Measurements from ENCODE around the gene COX14.
"Not testable (repeated sequence)": the region's sequence is repeated elsewhere in the genome, so short reads cannot be mapped to it uniquely, and the experiment has no call there.

Gene COX14

DNA sequence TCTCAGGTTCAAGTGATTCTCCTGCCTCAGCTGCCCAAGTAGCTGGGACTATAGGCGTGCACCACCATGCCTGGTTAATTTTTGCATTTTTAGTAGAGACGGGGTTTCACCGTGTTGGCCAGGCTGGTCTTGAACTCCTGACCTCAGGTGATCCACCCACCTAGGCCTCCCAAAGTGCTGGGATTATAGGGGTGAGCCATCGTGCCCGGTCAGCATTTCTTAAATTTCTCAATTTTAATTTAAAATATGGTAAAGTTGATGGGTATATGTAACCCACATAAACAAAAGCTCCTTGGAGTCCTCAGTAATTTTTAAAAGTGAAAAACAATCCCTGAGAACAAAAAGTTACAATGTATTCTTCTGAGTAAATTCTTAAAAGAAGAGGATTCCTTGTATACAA lies 42.9 kb downstream of the COX14 start:
- not testable (repeated sequence) for DNase-seq (ENCODE audit: low read depth)

DNA sequence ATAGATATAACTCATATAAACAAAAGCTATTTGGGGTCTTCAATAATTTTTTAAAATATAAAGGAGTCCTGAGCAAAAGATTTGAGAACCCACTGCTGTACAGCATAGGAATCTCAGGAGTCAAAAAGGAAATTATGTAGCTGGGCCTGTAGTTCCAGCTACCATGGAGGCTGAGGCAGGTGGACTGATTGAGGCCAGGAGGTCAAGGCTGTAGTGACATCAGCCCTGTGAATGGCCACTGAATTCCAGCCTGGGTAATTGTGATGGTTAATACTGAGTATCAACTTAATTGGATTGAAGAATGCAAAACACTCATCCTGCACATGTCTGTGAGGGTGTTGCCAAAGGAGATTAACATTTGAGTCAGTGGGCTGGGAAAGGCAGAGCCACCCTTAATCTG lies 44.6 kb downstream of the COX14 start:
- DNase-seq (ENCODE audit: low read depth) = no peak

DNA sequence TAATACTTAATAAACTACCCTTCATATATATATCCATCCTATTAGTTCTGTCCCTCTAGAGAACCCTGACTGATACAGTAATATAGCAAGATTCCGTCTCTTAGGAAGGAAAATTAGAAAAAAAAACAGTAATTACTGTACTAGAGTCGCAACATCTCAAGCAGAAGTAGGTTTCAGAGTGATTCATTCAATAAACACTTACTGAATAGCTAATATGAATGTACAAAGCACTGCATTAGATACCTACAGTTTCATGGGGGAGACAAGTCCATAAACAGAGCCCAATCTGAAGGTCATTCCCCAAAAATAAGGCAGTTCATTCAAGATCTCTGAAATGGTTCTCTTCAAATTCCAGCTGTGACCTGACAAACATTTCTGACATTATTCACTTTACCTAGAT lies 45.2 kb downstream of the COX14 start:
- peak; percentile 29 for DNase-seq (ENCODE audit: low read depth)

DNA sequence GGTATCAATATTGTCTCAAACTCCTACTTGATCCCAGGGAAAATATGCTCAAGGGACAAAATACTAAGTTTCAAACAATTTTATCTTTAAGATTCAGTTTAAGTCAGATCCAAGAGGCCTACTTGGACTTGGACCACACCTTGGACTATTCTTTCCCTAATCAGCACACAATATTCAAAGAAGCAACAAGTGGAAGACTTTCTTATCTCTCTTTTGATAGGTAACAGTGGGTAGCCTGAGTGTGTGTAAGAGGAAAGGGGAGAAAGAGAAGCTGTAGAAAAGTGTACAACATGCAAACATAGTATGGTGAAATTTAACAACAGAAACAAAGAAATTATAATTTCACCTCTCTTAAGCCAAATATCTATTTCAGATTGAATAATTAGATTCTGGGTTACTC lies 48.6 kb downstream of the COX14 start:
- no peak for DNase-seq (ENCODE audit: low read depth)

DNA sequence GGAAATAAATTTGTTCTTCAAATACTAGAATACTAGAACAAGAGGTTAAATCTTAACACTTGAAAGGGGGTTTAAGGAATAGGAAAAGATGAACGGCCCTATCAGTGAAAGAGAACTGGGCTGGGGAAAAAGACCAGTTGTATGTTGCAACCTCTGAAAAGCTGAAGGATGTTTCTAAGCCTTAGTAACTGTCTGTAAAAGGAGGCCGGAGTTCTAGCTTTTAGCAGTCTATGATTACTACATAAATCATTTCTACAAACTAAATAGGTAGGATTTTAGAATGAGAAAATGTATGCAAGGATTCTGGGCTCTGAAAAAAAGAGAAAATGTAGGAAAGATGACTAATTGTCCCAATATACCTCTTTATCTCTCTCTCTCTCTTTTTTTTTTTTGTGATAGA lies 50.2 kb downstream of the COX14 start:
- peak; percentile 24 for DNase-seq (ENCODE audit: low read depth)

DNA sequence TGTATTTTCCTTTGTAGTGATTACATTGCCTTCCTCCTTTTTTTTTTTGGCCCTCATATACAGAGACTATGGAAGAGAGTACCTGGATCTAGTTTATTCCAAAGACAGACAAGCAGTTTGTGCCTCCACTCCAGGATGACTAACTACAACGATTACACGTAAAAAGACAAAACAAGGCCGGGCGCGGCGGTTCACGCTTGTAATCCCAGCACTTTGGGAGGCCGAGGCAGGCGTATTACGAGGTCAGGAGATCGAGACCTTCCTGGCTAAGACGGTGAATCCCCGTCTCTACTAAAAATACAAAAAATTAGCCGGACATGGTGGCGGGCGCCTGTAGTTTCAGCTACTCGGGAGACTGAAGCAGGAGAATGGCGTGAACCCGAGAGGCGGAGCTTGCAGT lies 52.9 kb downstream of the COX14 start:
- DNase-seq (ENCODE audit: low read depth) = no peak

DNA sequence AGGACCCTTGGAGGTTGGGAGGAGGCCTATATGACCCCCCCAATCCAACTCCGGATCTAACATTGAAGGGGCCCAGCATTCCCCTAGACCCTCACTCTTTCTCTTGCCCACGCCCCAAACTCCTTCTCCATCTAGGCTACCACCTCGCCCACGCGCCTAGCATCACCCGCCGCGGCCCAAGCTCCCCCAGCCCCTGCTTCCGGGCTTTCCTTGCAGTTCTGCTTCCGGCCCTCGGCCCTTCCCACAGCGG lies 54.7 kb downstream of the COX14 start:
- no peak for DNase-seq (ENCODE audit: low read depth)

DNA sequence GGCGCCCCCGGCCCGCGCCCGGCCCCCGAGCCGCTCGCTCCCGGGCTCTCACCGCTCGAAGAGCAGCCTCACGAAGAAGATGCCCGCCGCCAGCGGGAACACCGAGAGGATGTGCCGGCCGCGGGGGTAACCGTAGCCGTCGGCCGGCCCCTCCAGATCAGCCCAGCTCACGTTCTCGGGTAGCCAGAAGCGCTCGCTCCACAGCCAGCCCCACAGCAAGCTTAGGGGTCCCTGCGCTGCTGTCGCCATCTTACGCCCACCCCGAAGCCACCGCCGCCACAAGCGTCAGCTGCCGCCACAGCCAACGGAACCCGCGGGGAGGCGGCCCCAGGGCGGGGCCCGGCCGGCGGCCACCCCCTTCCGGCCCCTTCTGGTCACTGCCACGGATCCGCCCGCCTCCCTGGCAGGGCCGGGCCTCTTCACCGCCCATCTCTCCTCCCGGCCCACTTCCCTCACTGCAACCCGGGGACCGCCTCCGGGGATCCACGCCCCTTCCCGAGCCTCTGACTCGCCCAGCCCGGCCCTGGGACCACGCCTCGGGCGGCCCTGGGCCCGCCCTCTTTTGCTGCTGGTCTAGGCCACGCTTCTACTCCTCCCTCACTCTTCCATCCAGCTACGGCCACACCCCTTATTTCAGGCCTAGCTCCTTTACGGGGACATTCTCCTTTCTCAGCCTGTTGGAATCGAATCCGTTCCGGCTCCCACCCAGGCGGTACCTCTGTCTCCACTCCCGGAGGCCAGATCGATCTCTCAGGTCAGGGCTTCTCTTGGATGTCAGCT lies 55.2 kb downstream of the COX14 start, which contains the start of gene CERS5:
CERS5 (minus strand) TSS at position 321 of the 780 bp plus-strand sequence; CDS start at position 249, 72 bp downstream.
- DNase-seq (ENCODE audit: low read depth) = peak; percentile 99
